ENCODE data around the gene TMEM26.

The TMEM26 gene

GRCh38 chr10:61452655-61453641, at the start of gene TMEM26:
TSS of gene TMEM26 (minus strand) at chr10:61453381. CDS start at chr10:61453081, 300 bp downstream.
- in situ Hi-C loops (cut with HindIII; ENCODE audit: low sequenced_read_pairs) = no loop called here

DNA sequence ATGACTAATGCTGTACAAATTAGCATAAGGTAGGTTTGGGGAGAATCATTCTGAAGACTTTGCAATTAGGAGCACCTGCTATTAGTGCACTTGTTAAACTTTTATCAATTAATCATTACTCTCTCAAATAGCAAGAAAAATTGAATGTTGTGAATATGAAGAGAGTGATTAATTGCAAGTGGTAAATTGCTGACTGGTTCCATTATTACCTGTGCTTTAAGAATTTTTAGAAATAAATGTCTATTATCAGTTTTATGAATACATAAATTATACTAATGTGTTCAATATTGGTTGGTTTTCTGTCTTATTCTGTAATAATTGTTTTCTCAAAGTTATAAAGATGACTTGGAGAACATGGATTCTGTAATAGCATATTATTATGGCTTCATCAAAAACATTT, 47.3 kb upstream of the TMEM26 start:
- in situ Hi-C loops (cut with HindIII; ENCODE audit: low sequenced_read_pairs) = loop anchor here (5.0 kb wide), 1 partner anchor 33 kb away; no protein-coding TSS in a partner anchor

GRCh38 chr10:61492364-61492995, 39.3 kb upstream of the TMEM26 start:
- in situ Hi-C loops (cut with HindIII; ENCODE audit: low sequenced_read_pairs) = no loop called here

- in situ Hi-C loops (cut with HindIII; ENCODE audit: low sequenced_read_pairs) = no loop called here
These were observed 34.3 kb upstream of the TMEM26 start for GRCh38 chr10:61487506-61487905.

- in situ Hi-C loops (cut with HindIII; ENCODE audit: low sequenced_read_pairs) = no loop called here
These were observed 33.7 kb upstream of the TMEM26 start for GRCh38 chr10:61486738-61487396.

DNA sequence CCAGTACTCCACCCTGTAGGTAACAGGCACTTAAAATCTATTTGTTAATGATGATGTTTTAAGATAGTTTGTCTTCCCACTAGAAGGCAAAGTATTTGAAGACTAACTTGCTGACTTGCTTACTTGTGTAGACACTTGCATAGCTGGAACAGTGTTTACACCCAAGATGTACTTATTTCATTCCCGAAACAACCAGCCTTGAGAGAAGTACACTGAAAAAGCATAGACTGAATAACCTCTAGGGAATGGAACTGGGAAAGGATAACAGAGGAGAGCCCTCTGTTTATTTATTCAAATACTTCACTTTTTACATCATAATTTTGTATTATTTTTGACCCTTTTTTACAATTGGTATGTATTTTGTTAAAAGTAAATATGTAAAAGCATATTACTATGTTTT, 33.1 kb upstream of the TMEM26 start:
- in situ Hi-C loops (cut with HindIII; ENCODE audit: low sequenced_read_pairs) = no loop called here

GRCh38 chr10:61481597-61481996, 28.4 kb upstream of the TMEM26 start:
- in situ Hi-C loops (cut with HindIII; ENCODE audit: low sequenced_read_pairs) = no loop called here

DNA sequence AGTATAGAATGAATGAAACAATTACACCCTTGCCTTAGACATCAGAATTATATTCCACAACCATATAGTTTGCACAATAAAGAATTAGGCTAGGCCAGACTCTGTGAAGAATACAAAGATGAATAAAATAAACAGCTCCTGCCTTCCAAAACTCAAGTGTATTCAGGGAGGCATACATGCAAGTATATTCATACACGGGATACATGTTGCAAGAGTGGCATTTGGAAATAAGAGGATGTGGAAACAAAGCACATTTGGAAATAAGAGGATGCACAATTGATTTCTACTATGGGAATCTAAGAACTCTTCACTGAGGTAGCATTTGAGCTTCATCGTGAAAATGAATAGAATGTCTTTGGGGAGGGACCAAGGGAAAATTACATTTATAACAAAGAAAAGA, 27.0 kb upstream of the TMEM26 start:
- in situ Hi-C loops (cut with HindIII; ENCODE audit: low sequenced_read_pairs) = no loop called here

DNA sequence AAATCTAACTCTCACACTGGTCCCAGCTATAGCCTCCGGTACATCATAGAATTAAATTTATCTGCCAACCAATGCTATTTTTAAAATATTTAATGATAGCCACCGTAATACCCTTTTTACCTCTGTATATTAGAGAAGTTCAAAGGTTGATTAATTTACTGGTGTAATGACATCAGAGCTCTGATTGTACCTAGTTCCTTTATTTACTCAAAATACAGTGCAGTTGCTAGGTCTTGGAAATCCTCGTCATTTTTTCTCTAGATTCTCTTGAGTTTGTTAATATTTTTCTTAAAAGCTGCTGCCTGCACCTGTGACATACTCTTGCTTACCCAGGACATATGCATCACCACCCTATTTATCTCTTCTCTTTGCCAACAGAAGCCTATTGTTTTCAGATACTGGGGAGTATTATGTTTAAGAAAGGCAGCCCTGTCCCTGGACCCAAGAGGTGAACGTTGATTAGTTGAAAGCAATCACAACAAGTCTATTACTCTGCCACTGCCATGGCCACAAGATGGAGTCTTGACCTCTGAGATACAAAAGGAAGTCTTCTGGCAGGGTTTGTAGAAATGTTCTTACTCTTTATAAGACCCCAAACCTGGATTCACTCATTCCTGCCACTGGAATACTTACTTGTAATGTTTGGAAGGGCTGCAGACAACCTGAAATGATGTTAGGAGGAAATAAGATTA, 25.6 kb upstream of the TMEM26 start:
- in situ Hi-C loops (cut with HindIII; ENCODE audit: low sequenced_read_pairs) = no loop called here

GRCh38 chr10:61477451-61477850, 24.3 kb upstream of the TMEM26 start:
- in situ Hi-C loops (cut with HindIII; ENCODE audit: low sequenced_read_pairs) = no loop called here

DNA sequence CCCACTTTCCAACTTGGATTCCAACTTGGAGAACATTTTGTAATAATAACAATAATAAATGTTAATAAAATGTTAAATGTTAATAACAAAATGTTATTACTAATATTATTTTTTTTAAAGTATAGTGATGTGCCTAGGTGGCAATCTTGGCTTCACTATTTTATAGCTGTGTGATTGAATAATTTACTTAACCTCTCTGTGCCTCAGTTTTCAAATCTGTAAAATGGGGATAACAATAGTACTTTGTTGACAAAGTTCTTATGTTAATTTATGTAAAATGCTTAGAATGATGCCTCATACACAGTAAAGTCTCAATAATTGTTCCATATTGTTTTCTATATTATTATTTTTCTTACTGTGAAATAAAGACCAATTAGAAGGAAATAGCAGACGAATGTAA, 23.3 kb upstream of the TMEM26 start:
- in situ Hi-C loops (cut with HindIII; ENCODE audit: low sequenced_read_pairs) = no loop called here

DNA sequence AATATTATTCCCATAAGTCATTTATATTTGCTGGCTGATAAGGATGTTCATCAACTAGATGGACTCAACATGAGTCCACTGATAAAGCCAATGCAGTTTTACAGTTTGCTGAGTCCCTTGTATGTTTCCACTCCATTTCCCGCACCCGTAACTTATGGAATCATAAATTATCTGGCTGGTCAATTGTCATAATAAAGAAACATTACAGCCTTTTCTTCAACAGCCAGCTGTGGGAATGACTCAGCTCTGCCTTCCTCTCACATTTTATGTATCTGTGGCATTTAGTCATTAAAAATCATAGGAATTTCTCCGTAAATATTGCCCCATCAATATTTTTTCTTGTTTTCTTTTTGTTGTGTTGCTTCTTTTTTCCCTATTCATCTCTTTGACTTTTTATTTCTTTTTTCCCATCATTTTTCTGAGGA, 22.3 kb upstream of the TMEM26 start:
- in situ Hi-C loops (cut with HindIII; ENCODE audit: low sequenced_read_pairs) = no loop called here

DNA sequence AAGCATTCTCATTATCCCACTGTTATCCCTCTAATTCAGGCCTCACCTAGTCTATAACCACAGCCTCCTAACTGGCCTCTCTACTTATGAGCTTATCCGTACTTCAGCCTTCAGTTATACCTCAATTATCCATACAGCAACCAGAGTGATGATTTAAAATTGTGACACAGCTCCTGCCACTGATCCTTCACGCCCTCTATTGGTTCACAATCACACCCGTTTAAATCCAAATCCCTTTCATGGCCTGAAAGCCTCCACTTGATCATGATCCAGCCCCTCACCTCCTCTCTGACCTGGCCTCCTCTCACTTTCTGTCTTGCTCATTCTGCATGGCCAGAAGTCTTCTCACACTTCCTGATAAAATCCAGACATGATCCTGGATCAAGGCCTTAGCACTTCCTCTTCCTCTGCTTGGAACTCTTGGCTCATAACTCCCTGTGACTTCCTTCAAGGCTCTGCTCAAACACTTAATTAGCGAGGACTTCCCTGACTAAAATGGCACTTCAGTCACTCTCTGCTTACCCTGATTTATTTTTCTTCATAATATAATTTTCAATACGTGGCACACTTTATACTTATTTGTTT, 19.0 kb upstream of the TMEM26 start:
- in situ Hi-C loops (cut with HindIII; ENCODE audit: low sequenced_read_pairs) = no loop called here

- in situ Hi-C loops (cut with HindIII; ENCODE audit: low sequenced_read_pairs) = no loop called here
These were observed 18.3 kb upstream of the TMEM26 start for GRCh38 chr10:61471491-61471890.

- in situ Hi-C loops (cut with HindIII; ENCODE audit: low sequenced_read_pairs) = no loop called here
These were observed 17.6 kb upstream of the TMEM26 start for GRCh38 chr10:61470740-61471139.

GRCh38 chr10:61465901-61466632, 12.9 kb upstream of the TMEM26 start:
- in situ Hi-C loops (cut with HindIII; ENCODE audit: low sequenced_read_pairs) = loop anchor here (5.0 to 10.0 kb wide), 2 partner anchors 36 to 511 kb away; no protein-coding TSS in a partner anchor

DNA sequence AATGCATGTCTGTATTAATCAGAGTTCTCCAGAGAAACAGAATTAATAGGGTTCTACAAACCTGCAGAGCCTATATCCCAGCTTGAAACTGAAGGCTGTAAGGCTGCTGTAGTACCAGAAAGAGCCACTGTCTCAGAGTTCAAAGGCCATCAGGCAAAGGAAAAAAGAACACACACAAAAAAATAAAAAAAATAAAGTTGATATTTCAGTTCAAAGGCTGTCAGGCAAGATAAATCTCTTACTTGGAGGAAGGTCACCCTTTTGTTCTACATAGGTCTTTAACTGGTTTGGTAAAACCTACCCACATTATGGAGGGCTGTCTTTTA, 12.0 kb upstream of the TMEM26 start:
- in situ Hi-C loops (cut with HindIII; ENCODE audit: low sequenced_read_pairs) = loop anchor here (5.0 to 10.0 kb wide), 2 partner anchors 37 to 510 kb away; no protein-coding TSS in a partner anchor

DNA sequence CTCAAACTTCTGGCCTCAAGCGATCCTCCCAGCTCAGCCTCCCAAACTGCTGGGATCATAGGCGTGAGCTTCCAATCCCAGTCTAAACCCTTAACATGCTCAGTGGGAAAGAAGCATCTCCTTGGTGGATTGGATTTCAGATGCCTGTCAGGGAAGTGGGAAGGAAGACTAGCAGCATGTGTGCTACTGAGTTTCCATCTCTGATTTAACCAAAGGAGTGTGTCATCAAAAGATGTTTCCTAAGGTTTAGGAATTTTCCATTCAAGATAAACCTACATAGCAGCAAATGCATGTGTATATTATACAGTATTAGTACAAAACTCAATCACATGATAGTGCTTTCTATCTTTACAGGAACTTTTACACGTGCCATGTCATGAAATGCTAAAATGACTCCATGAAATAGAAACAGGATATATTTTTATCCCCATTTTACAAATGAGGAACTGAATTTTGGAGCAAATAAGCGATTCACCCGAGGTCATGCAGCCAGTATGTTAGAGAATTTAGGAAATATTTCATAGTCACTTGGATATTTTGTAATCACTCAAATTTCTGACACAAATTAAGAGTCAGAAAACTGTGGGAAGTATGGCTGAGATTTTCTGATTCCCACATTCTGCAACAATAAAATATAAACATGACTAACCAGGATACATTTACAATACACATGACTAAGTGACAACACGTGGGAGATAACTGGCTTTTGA, 11.4 kb upstream of the TMEM26 start:
- in situ Hi-C loops (cut with HindIII; ENCODE audit: low sequenced_read_pairs) = loop anchor here (5.0 to 10.0 kb wide), 2 partner anchors 38 to 510 kb away; no protein-coding TSS in a partner anchor
